ENCODE data around the gene TMEM72. TPM values are rescaled to one million over a fixed set of nuclear protein-coding genes. Genes with fewer than 3 reads are reported as not detected.
A peak's percentile ranks its signal among the peaks of the same experiment; 100 is the strongest.

TMEM72 gene
- total RNA-seq, 1 experiment from 2014 or later: not detected

DNA sequence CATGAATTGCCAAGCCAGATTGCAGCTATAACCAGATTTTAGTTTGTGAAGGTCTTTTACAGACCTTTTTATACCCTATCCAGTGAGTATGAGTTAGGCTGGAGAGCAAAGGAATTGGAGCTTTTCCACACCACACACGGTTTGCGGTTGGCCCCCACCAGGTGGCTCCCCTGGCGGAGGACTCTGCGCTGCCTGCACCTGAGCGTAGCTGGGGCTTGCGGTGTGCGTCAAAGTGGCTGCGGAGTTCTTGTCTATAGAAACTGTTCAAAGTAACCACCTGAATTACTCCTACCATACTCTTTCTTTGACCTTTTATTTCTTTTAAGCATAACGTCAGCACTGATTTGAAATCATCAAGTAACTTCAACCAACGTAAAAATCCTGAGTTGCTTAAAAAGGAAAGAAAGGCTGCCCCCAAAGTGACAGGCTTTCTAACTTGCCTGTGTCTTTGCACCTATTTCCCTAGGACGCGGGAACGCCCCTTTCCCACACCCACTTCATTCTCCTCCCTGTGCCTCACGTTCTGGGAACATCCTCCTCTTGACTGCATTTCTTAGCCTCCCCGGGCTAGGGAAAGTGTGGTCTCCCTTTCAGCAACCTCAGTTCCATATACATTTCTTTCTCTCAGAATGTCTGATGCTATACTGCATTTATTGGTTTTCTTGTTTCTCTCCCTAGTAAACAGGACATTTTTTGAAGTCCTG lies 47.6 kb upstream of the TMEM72 start:
- no peak overlapping the region for H3K4me3 ChIP-seq (replicated peaks in 1 of 2; ENCODE audit: low read depth in 1 of 2, low read length in 2 of 2)
- no peaks in the 10 kb centered on the region for H4K20me1 ChIP-seq (ENCODE audit: insufficient read depth)
- no peak overlapping the region for H3K27ac ChIP-seq (ENCODE audit: low read depth, low read length)
- H2AFZ ChIP-seq (ENCODE audit: low read depth, low read length, poor library complexity, severe bottlenecking): peak overlapping the region; percentile 63
- intact Hi-C loops (cut with micrococcal nuclease): loop anchor here (2.0 to 10.0 kb wide), 3 partner anchors 479 to 1193 kb away; partner anchors contain the start of gene CXCL12
- H3K4me2 ChIP-seq (ENCODE audit: low read length): peak overlapping the region; percentile 84; the same call in 1 of the 2 replicates
- TF ChIP-seq SP1 (IDR thresholded peaks at IDR 0.05; ENCODE audit: low read depth): no peak
- TF ChIP-seq, protein P1, sequence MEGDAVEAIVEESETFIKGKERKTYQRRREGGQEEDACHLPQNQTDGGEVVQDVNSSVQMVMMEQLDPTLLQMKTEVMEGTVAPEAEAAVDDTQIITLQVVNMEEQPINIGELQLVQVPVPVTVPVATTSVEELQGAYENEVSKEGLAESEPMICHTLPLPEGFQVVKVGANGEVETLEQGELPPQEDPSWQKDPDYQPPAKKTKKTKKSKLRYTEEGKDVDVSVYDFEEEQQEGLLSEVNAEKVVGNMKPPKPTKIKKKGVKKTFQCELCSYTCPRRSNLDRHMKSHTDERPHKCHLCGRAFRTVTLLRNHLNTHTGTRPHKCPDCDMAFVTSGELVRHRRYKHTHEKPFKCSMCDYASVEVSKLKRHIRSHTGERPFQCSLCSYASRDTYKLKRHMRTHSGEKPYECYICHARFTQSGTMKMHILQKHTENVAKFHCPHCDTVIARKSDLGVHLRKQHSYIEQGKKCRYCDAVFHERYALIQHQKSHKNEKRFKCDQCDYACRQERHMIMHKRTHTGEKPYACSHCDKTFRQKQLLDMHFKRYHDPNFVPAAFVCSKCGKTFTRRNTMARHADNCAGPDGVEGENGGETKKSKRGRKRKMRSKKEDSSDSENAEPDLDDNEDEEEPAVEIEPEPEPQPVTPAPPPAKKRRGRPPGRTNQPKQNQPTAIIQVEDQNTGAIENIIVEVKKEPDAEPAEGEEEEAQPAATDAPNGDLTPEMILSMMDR (IDR thresholded peaks at IDR 0.05 in 2 of 3, conservative IDR thresholded peaks at IDR 0.05 in 1 of 3; ENCODE audit: borderline replicate concordance in 1 of 3, insufficient read depth in 1 of 3, low read depth in 2 of 3, low read length in 2 of 3): peak in 2 of 3 experiments; percentile 10 to 13; a peak in 1 of 6 replicates
- H3K4me1 ChIP-seq (ENCODE audit: control insufficient read depth in 1 of 2, insufficient read depth in 2 of 2, low read length in 2 of 2): peaks cover 10 to 18% of the 10 kb centered on the region in 2 experiments
- H3K9me2 ChIP-seq (ENCODE audit: insufficient read depth): no peaks in the 10 kb centered on the region
- DNase-seq (ENCODE audit: low read depth, low spot score): no peak
- ATAC-seq: no peak
- H3K9me3 ChIP-seq (ENCODE audit: control insufficient read depth in 1 of 2, insufficient read depth in 1 of 2, low read depth in 1 of 2, low read length in 2 of 2): no peaks in the 10 kb centered on the region
- no TSS peak for BruUV-seq (replicated peaks)
- H3K27me3 ChIP-seq (ENCODE audit: insufficient read depth, low read length): peaks cover 7% of the 10 kb centered on the region; the same call in 1 of the 2 replicates
- ChIA-PET POLR2A (no interaction called here), RAD21 (ENCODE audit: low non-redundant PET in 1 of 2, low total read pairs in 2 of 2, uncharacterized antibody in 2 of 2, unreplicated experiment in 2 of 2) (no interaction called here), CTCF (no interaction called here)
- H3K9ac ChIP-seq (ENCODE audit: low read length): no peak overlapping the region
- no peaks in the 10 kb centered on the region for H3K79me2 ChIP-seq (ENCODE audit: insufficient read depth, low read length)
- H3K36me3 ChIP-seq (ENCODE audit: control insufficient read depth in 1 of 2, insufficient read depth in 2 of 2, low read length in 2 of 2): no peaks in the 10 kb centered on the region

DNA sequence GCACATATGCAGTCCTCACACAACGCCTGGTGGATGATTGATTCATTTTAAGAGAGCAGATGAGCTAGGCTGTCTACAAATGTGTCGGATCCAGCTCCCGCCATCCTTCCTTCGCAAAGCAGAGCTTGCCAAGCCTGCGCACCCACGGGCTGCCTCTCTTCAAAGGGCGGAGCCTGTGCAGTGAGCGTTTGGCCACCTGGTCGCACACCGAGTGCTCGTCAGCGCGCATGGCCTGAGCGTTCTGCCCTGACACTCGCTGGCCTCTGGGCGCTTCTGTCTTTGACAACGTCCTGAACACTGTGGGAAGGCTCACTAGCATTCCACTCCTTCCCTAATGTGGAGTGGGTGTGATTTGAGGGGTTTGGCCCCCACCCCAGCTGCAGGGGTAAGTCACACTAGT lies 47.1 kb upstream of the TMEM72 start:
- Histone ChIP-seq H3K27ac (ENCODE audit: low read depth, low read length) (no peak overlapping the region), H3K9ac (ENCODE audit: low read length) (no peak overlapping the region), H3K9me2 (ENCODE audit: insufficient read depth) (no peaks in the 10 kb centered on the region), H3K4me3 (replicated peaks in 1 of 2; ENCODE audit: low read depth in 1 of 2, low read length in 2 of 2) (peak overlapping the region in 1 of 2 experiments; percentile 51; a peak in 3 of 4 replicates), H2AFZ (ENCODE audit: low read depth, low read length, poor library complexity, severe bottlenecking) (peak overlapping the region; percentile 63), H3K4me2 (ENCODE audit: low read length) (peak overlapping the region; percentile 84), H3K4me1 (ENCODE audit: control insufficient read depth in 1 of 2, insufficient read depth in 2 of 2, low read length in 2 of 2) (peaks cover 10 to 18% of the 10 kb centered on the region in 2 experiments), H3K36me3 (ENCODE audit: control insufficient read depth in 1 of 2, insufficient read depth in 2 of 2, low read length in 2 of 2) (no peaks in the 10 kb centered on the region), H3K27me3 (ENCODE audit: insufficient read depth, low read length) (peaks cover 7% of the 10 kb centered on the region; the same call in 1 of the 2 replicates), H4K20me1 (ENCODE audit: insufficient read depth) (no peaks in the 10 kb centered on the region), H3K9me3 (ENCODE audit: control insufficient read depth in 1 of 2, insufficient read depth in 1 of 2, low read depth in 1 of 2, low read length in 2 of 2) (no peaks in the 10 kb centered on the region), H3K79me2 (ENCODE audit: insufficient read depth, low read length) (no peaks in the 10 kb centered on the region)
- intact Hi-C loops (cut with micrococcal nuclease): loop anchor here (2.0 to 10.0 kb wide), 3 partner anchors 479 to 1193 kb away; partner anchors contain the start of gene CXCL12
- ATAC-seq: peak; percentile 31
- POLR2A ChIA-PET: no interaction called here
- DNase-seq (ENCODE audit: low read depth, low spot score): no peak
- TF ChIP-seq CEBPB (IDR thresholded peaks at IDR 0.05; ENCODE audit: low read depth) (no peak), ELF1 (IDR thresholded peaks at IDR 0.05; ENCODE audit: borderline replicate concordance, low read depth) (no peak), EZH2phosphoT487 (IDR thresholded peaks at IDR 0.05; ENCODE audit: borderline replicate concordance) (no peak), SIN3A (IDR thresholded peaks at IDR 0.05; ENCODE audit: low read depth) (no peak), SP1 (IDR thresholded peaks at IDR 0.05; ENCODE audit: low read depth) (no peak)
- TF ChIP-seq, protein P2, sequence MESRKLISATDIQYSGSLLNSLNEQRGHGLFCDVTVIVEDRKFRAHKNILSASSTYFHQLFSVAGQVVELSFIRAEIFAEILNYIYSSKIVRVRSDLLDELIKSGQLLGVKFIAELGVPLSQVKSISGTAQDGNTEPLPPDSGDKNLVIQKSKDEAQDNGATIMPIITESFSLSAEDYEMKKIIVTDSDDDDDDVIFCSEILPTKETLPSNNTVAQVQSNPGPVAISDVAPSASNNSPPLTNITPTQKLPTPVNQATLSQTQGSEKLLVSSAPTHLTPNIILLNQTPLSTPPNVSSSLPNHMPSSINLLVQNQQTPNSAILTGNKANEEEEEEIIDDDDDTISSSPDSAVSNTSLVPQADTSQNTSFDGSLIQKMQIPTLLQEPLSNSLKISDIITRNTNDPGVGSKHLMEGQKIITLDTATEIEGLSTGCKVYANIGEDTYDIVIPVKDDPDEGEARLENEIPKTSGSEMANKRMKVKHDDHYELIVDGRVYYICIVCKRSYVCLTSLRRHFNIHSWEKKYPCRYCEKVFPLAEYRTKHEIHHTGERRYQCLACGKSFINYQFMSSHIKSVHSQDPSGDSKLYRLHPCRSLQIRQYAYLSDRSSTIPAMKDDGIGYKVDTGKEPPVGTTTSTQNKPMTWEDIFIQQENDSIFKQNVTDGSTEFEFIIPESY (IDR thresholded peaks at IDR 0.05; ENCODE audit: extremely low read depth, insufficient replicate concordance, low read length): no peak
- TF ChIP-seq, protein P3, sequence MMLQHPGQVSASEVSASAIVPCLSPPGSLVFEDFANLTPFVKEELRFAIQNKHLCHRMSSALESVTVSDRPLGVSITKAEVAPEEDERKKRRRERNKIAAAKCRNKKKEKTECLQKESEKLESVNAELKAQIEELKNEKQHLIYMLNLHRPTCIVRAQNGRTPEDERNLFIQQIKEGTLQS (IDR thresholded peaks at IDR 0.05): no peak
- TF ChIP-seq, protein P4, sequence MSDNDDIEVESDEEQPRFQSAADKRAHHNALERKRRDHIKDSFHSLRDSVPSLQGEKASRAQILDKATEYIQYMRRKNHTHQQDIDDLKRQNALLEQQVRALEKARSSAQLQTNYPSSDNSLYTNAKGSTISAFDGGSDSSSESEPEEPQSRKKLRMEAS (IDR thresholded peaks at IDR 0.05): peak; percentile 32; the same call in 1 of the 2 replicates
- CTCF ChIA-PET: no interaction called here
- RAD21 ChIA-PET (ENCODE audit: low non-redundant PET in 1 of 2, low total read pairs in 2 of 2, uncharacterized antibody in 2 of 2, unreplicated experiment in 2 of 2): no interaction called here
- BruUV-seq (replicated peaks): no TSS peak

Data from HCT116 (cell line).